GM21619 (cell line): ENCODE results near the gene HIGD1B.

Experiments used
- ATAC-seq: cut with Tn5 transposase; IDR thresholded peaks from one replicate; pipeline ENCODE4 v1.9.1; 2021; ENCODE audit not compliant: unreplicated experiment

Gene HIGD1B

DNA sequence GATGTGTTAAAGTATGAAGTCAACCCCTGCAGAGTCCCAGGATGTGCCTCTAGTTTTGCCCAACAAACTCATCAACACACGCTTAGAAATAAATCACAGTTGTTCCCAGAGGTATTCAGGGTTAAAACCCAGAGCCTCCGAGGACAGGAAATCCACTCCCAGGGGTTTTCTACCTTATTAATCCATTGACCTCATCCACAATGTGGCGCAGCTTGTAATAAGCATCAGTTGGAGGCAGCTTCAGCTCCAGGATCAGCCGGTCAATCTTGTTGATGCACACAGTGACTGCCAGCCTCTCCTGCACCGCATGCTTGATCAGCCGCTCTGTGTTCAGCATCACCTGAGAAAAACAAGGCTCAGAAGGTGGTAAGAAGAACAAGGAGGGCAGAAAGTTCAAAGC is 28.1 kb downstream of the HIGD1B start:
- ATAC-seq = no peak

GRCh38 chr17:44877121-44877520 is 29.4 kb downstream of the HIGD1B start:
- ATAC-seq = no peak

- no peak for ATAC-seq
Observed at GRCh38 chr17:44878627-44879221, 31.0 kb downstream of the HIGD1B start.

DNA sequence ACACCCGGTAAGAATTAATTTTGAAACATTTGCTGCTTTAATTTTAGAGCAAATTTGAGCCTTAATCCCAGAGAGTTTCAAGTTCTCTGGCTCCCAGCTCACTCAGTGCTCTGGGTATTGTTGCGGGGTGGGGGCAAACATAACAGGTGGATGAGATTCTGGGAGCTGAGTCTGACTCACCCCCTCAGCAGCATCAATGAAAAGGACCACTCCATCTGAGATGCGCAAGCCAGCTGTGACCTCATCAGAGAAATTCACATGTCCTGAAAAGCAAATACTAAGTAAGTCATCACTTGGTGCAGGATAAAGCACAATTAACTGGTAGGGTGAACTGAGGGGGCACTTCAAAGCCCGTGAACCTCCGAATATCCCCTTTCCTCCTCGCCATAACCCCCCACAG is 31.7 kb downstream of the HIGD1B start:
- ATAC-seq = no peak

- ATAC-seq = no peak
Observed at GRCh38 chr17:44880062-44880461, 32.4 kb downstream of the HIGD1B start.

GRCh38 chr17:44881145-44881544 is 33.5 kb downstream of the HIGD1B start:
- no peak for ATAC-seq

DNA sequence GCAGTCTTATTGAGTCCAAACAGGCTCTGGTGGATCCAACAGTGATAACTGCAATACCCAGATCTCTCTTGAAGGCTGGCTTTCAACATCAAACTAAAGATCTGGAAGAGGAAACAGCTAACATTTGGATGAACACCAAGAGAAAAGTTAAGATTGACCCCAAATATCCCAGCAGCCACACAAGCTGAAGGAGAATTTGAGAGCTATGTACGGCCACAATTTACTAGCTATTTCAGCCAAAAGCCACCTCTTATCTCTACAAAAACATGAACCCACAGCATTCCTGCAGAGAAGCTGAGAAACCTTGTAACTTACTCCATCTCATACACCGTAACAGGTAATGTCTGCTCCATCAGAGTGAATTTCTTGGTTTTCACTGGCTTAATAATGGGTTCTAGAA is 37.3 kb downstream of the HIGD1B start:
- ATAC-seq = no peak

DNA sequence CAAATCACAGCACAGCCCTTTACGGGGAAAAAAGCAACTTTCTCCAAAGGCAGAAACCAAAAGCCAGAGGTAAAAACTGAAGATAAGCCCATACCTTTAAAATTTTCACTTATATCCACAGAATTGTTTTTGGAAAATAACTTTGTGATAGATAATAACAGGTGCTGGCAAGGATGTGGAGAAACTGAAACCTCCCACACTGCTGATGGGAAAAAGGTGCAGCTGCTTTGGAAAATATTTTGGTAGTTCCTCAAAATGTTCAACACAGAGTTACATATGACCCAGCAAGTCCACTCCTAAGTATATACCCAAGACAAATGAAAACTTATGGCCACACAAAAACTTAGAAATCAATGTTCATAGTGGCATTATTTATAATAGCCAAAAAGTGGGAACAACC is 39.3 kb downstream of the HIGD1B start:
- no peak for ATAC-seq

- ATAC-seq = no peak
Observed at GRCh38 chr17:44887971-44888954, 40.6 kb downstream of the HIGD1B start.

DNA sequence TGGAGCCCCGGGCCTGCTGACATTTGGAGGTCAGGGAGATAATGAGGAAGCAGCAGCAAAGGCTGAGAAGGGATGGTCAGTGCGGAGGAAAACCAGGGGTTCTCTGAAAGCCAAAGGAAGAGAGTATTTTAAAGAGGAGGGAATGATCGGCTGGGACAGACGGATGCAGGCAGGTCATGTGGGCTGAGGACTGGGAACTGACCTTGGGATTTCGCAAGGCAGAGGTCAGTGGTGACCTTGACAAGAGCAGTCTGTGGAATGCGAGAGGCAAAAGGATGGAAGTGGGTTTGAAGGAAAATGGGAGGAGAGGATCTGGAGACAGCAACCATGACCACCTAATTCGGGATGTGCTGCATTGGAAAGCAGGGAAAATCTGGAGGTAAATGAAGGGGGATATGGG is 41.3 kb downstream of the HIGD1B start:
- ATAC-seq = no peak

DNA sequence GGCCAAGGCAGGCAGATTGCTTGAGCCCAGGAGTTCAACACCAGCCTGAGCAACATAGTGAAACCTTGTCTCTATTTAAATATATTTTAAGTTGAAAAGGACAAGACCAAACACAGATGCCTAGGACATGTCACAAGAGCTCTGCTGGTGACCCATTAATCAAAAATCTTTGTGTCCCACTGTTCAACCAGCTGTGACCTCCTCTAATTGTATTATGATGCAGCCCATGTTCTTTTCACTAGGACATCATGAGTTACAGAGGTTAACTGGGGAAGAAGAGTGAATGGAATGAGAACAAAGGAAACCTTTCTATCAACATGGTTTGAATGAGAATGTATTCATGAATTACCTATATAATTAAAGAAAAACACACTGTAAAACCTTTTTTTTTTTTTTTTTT is 44.6 kb downstream of the HIGD1B start:
- no peak for ATAC-seq

- no peak for ATAC-seq
Observed at GRCh38 chr17:44894642-44895041, 47.0 kb downstream of the HIGD1B start.

- no peak for ATAC-seq
Observed at GRCh38 chr17:44898768-44899073, 51.0 kb downstream of the HIGD1B start.

- ATAC-seq = peak; percentile 67
Observed at GRCh38 chr17:44899074-44899782, 51.5 kb downstream of the HIGD1B start, which contains the start of gene EFTUD2. Gene EFTUD2 (minus strand): TSS chr17:44899445. CDS start chr17:44894521, 4,924 bp downstream.
